Caki2 (cell line): ENCODE data around the gene SHISA3. TPM values are rescaled to one million over a fixed set of nuclear protein-coding genes. Genes with fewer than 3 reads are reported as not detected.
"Not testable (repeated sequence)": the region's sequence is repeated elsewhere in the genome, so short reads cannot be mapped to it uniquely, and the experiment has no call there.

Source experiments
- DNase-seq: peaks from one replicate; pipeline ENCODE4 v3.0.0-alpha.2; 2015; ENCODE audit warnings: low read depth
- in situ Hi-C: cut with HindIII; loops from 2 replicates; pipeline ENCODE4 v1.10.0; 2016; ENCODE audit warnings: low sequenced_read_pairs, low pct_unique_long_range_greater_than_20kb, mixed read lengths
- total RNA-seq: library from RNA; depleted of rRNA; stranded (reverse); fragments of >200 nt; shearing (Covaris generic); gene quantifications from 2 replicates; pipeline ENCODE4 v1.2.3, GENCODE V29; 2014; ENCODE audit warnings: low replicate concordance; rRNA removed

The SHISA3 gene
- not detected in 2 replicates for total RNA-seq

DNA sequence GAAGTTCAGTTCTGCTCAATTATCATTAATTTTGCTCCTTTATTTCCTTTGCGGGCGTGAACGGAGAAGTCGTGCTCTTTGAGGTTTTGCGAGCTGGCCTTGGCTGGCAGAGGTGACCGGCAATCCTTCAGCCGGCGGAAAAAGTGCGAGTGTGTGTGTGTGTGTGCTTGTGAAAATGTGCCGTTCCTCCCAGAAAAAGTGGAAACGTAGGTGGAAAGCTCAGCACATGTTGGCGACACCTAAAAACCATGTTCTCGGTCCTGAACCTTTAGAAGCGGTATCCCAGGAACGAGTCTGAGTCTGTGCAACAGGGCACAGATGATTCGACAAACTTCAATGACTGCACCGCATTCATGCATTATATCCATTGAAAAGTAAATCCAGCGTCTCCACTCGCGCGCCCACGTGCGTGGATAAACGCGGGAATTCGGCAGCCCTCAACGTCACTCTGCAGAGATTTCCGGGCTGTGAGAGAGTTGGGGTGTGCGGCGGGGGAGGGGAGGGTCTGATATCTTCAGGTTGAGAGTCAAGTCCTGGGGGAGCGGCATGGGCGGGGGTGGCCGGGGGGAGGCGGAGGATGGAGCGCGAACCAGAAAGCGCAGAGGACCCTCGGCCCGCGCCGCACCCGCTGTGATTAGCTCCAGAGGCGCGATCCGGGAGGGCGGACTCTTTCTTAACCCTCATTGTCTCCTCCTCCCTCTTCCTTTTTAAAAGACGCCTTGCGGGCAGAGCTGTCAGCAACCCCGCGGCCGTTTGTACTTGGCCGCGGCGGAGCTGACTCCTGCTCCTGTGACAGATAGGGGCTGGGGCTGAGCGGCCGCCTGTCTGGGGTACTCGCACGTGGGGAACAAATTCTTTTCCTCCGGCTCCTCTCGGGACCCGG lies at the start of gene SHISA3:
Gene SHISA3, plus strand, starts transcription at position 737 of the 883 bp plus-strand sequence. CDS start 569 bp downstream, outside the sequence.
- in situ Hi-C loops: no loop called here
- DNase-seq: peak; percentile 32

DNA sequence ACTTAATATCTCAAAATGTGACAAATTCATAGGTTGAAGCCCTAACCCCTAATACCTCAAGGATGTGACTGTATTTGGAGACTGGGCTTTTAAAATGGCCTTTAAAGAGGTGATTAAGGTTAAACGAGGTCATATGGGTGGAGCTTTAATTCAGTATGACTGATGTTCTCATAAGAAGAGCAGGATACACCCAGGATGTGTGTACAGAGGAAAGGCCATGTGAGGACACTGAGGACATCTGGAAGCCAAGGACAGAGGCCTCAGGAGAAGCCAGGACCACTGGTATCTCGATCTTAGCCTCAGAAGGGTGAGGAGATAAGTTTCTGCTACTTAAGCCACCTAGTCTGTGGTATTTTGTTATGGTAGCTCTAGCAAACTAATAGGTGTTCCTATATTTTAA lies 49.0 kb upstream of the SHISA3 start:
- DNase-seq: no peak
- in situ Hi-C loops: no loop called here

DNA sequence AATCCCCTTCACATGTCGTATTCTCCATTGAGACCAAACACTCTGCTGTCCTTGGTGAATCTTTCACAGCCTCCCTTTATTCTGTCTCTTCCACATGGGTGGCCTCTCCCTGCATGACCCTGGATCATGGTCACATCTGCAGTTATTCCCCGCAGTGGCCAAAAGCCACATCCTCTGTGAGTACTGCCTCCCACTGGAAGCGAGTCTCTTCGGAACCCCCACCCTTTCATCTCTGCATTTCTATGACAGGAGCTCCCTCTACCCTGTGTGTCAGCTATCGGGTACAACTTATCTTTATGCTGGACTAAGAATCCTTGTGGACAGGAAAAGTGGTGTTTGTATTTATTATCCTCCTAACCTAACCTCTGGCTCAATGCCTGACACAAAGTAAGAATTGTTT lies 48.6 kb upstream of the SHISA3 start:
- no peak for DNase-seq
- in situ Hi-C loops: no loop called here

DNA sequence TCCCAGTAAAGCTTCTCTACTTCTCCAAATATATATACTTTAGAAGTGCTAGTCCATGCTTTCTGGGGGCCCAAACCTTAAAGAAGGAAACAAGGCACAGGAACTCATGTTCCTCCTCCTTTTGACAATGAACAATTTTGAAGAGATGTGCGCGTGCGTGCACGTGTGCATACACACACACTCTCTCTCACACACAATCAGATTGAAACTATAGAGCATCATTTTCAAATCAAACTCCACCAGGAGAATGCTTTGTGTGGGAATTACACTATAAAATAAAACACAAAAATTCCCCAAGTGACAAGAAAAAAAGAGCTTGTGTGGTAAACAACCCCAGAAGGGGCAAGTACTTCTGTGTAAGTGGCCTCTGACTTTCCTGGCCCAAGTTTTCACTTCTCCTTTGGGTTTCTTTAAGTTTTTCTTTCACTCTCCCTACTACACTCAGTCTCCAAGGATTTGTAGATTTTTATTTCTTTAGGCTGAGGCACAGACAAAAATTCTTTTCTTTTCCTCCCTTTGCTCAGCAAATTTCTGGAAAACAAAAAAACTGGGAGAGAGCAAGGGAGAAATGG lies 46.6 kb upstream of the SHISA3 start:
- in situ Hi-C loops: no loop called here
- DNase-seq: no peak

DNA sequence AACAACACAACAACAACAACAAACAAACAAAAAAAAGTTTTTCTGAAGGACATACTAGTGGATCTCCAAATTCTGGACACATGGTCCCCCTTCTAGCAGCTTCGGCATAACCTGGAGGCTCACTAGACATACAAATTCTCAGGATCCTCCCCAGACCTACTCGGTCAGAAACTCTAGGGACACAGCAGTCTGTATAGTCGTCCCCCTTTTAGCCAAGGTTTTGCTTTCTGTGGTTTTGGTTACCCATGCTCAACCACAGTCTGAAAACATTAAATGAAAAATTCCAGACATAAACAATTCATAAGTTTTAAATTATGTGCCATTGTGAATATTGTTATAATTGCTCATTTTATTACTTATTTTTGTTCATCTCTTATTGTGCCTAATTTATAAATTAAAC lies 45.2 kb upstream of the SHISA3 start:
- in situ Hi-C loops: no loop called here
- DNase-seq: no peak

DNA sequence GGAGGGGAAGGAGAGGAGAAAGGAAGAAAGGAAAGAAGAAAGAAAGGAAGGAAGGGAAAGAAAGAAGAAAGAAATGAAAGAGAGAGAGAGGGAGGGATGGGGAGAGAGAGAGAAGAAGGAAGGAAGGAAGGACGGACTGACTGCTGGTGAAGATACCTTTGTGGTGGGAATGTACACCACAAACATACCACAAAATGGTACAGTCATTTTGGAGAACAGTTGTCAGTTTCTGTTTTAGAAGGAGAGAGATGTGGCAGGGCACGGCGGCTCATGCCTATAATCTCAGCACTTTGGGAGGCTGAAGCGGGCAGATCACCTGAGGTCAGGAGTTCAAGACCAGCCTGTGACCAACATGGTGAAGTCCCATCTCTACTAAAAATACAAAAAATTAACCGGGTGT lies 40.0 kb upstream of the SHISA3 start:
- no peak for DNase-seq
- in situ Hi-C loops: no loop called here

DNA sequence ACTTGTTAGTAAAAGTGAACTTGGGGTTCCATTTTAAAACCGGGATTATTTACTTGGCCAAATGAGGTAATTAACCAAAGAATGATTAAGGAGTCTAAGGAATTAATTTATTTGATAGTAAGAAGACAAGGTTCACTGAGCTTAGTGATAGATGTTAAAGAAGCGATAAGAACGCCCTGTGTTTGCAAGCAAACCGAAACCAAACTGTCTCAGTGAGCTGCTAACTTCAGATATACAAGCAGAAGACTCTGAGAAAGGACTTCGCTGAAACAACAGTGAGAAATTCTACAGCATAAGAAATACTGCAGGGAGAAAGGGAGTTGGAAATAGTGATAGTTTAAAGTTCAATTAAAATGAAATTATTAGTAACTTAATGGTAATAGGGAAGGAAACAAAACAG lies 37.6 kb upstream of the SHISA3 start:
- in situ Hi-C loops: no loop called here
- DNase-seq: no peak

DNA sequence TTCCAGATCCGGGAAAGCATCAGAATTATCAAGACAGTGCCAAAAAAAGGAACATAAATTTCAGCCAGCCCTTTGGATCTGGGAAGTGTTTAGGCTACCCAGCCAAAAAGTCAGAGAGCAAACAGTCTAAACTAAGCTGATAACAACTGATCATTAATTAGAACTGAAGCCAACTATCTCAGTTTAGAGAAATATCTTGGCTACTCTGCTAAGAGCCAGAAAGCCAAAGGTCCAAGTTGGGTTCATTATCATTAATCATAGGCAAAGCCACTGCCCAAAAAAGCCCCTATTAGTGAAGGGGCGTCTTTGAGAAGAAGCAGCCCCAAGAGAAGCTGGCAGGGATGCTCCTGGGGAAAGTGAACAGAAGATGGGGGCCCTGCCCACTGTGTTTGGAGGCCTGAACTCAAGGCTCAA lies 37.0 kb upstream of the SHISA3 start:
- in situ Hi-C loops: no loop called here
- DNase-seq: no peak

DNA sequence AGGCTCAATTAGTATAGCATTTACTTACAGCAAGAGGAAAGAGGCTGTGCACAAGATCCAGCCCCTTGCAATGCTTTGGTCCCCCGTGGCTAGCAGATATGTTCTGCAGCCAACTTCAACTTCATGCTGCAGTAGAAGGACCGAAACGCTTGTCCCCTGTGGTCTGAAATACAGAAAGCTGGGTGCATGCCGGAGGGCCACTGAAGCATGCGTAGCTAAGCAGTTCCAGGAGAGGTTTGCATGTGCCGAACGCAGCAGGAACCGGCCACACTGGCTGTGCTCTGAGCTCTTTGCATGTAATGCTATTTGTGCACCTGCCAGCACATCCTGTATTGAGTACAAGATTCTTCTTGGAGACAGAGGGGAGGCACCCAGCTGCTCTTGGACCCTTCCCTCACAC lies 35.8 kb upstream of the SHISA3 start:
- in situ Hi-C loops: no loop called here
- DNase-seq: no peak

DNA sequence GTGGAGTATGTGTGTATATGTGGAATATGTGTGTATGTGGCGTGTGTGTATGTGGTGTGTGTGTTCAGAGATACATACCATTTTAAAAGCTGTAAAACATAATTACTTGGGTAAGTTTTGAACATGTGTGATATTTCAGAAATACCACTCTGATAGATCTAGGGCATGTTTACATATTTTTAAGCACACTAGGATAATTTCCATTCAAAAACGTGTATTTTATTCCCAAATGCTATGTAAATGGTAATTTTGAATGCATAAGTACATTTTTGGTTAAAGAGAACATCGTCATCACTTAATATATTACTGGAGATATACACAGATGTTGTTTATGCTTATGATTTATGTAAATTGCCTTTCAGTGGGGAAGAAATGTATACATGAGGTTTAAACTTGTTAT lies 34.7 kb upstream of the SHISA3 start:
- DNase-seq: no peak
- in situ Hi-C loops: no loop called here

DNA sequence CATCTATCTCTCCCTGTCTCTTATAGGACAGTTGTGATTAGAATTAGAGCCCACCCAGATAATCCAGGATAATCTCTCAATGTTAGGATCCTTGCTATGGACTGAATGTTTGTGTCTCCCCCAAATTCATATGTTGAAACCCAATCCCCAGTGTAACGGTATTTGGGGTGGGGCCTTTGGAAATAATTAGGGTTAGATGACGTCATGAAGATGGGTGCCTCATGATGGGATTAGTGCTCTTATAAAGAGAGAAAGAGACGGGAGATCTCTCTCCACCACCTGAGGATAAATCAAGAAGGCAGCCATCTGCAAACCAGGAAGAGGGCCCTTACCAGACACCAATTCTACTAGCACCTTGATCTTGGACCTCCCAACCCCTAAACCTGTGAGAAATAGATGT lies 33.7 kb upstream of the SHISA3 start:
- in situ Hi-C loops: no loop called here
- DNase-seq: no peak

DNA sequence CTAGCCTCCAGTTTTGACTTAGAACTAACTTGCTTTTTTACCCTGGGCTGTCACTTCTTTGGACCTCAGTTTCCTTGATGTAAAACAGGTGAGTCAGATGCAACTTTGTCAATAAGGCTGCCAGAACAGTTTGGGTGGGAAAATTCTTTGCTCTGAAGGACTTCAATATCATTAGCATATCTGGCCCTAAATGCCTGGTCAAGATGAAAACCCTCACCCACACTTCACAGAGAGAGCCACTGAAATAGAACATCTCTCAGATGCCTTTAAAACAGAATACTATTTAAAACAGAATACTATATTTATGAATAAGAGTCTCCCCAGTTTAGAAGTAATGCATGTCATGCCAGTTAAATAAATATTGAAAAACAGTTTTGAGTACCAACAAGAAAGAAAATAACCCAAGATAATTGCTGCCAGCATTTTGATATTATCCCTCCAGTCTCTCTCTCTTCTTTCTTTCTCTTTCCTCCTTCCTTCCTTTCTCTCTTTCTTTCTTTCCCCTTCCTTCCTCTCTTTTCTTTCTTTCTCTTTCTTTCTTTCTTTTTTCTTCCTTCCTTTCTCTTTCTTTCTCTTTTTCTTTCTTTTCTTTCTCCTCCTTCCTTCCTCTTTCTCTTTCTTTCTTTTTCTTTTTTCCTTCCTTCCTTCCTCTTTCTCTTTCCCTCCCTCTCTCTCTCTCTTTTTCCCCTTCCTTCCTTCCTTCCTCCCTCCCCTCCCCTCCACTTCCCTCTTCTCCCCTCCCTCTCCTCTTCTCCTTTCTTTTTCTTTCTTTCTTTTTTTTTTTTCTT lies 32.8 kb upstream of the SHISA3 start:
- DNase-seq: no peak
- in situ Hi-C loops: no loop called here

DNA sequence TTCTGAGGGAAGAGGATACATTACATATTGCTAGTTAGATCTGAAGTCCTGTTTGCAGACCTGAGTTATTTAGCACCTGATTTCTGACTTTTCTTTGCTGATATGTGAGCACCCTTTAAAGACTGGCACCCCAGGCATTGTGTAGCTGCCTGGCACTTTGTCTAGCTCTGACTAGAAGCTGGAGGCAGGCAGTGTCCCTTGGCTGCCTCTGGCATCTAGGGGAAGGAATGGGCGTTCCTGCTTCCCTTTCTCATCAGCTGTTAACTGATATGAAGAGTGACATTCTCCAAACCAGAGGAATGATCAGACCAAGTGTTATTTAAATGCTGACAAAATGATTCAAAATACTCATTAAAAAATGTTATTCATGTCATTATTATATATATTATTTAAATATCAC lies 30.3 kb upstream of the SHISA3 start:
- in situ Hi-C loops: no loop called here
- no peak for DNase-seq

DNA sequence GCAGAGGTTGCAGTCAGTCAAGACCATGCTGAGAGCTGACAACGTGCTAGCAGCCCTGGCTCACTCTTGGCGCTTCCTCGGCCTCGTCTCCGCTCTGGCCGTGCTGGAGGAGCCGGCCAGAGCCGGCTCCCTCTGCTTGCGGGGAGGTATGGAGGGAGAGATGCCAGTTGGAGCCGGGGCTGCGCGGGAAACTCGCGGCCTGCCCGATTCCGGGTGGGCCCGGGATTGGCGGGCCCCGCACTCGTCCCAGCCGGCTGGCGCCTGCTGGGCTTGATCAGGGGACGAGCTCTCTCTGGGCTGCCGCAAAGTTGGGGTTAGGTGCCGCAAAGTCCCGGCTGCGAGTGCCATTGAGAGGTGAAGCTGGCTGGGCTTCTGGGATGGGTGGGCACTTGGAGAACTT lies 27.8 kb upstream of the SHISA3 start:
- DNase-seq: no peak
- in situ Hi-C loops: no loop called here

DNA sequence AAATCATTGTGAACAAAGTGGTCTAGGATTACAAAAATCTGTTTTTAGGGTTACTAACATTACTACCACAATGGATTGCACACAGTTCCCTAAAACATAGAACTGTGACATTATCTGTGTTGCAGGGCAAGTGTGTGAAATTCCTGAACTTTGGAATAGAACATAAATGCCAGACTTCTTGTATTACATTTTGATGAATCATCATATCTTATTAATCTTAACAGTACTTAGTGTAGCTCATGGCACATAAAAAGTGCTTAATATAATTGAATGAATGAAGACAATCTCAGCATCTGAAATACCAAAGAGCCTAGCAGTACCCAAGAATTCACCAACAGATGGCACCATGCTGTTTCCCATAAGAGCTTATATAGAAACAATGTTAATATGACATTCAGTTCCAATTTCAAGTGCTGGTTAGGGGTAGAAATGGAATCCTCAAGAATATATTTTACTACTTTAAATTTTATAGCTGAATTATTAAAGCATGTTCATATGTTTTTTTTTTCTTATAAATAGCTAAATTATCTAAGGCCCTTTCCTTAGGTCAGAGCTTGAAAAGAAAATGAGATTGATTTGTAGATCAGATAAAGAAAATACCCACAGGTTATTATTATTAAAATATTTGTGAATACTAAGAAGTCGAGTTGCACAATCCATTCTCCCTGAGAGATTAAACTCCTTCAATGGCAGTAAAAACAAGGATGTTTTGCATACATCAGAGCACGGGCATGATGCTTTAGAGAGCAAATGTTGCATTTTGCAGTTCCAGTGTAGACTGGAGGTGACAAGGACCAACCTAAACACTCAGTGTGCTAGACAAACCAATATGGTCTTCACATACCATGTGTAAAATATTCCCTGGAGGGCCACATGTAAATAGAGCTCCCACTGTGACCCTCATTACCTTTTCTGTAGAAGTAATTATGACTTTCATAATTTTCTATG lies 25.7 kb upstream of the SHISA3 start:
- in situ Hi-C loops: no loop called here

DNA sequence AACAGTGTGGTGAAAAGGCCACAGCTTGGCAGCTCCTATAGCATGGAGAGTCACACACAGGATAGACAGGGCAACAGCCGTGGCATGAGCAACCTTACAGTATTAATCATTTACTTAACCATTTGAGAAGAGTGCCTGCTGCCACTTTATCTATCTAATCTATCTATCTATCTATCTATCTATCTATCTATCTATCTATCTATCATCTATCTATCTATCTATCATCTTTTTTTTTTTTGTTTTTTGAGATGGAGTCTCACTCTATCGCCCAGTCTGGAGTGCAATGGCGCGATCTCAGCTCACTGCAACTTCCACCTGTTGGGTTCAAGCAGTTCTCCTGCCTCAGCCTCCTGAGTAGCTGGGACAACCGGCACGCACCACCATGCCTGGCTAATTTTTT lies 25.0 kb upstream of the SHISA3 start:
- in situ Hi-C loops, DNase-seq: not testable (repeated sequence)

More for the DNA sequence above, 25.7 kb upstream of the SHISA3 start:
- DNase-seq: peak; percentile 5

DNA sequence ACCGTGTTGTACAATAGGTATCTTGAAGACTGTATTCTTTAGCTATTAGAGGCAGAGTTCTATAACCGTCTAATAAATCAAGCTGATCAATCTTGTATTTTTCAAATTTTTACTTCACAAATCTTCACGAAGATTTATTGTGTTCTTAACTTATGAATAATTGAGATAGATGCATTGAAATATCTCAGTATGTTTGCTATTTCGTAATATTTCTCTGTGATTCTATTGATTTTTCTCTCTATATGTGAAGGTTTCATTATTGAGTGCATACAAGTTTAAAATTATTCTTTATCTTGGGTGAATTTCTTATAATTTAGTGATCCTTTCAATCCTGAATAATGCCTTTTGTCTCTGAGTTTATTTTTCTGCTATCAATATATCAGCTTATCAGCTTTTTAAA lies 19.8 kb upstream of the SHISA3 start:
- DNase-seq: no peak
- in situ Hi-C loops: no loop called here

DNA sequence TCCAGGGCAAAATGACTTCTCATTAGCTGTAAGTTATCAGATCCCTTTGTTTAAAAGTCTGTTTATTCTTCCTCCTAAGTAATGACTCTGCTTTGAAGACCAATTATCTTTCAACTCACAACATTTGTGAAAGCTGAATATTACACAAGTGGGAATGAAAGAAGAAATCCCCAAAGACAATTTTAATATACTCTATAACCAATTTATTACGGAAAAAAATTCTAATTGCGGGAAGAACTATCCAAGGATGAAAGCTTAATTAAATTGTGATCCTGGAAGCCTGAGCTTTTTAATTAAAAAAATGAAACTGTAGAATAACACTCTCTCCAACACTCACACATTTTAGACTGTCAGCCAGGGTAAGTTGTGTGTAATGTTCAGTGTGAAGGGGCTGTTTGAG lies 15.6 kb upstream of the SHISA3 start:
- no peak for DNase-seq
- in situ Hi-C loops: no loop called here
